Measurements from ENCODE around the gene NDFIP1. TPM values are rescaled to one million over a fixed set of nuclear protein-coding genes. Genes with fewer than 3 reads are reported as not detected.

Gene NDFIP1
- total RNA-seq, 1 donor from 2014 or later = 57.0 TPM

GRCh38 chr5:142091922-142092321, 16.7 kb upstream of the NDFIP1 start:
- no peak for DNase-seq (ENCODE audit: low read depth)
- no peak for TF ChIP-seq CTCF (conservative IDR thresholded peaks at IDR 0.05; ENCODE audit: low read depth, low read length)
- H3K4me3 ChIP-seq (ENCODE audit: low read depth, low read length) = no peak overlapping the region

- no peak for TF ChIP-seq CTCF (conservative IDR thresholded peaks at IDR 0.05; ENCODE audit: low read depth, low read length)
- DNase-seq (ENCODE audit: low read depth) = no peak
- H3K4me3 ChIP-seq (ENCODE audit: low read depth, low read length) = no peak overlapping the region
Measured at GRCh38 chr5:142095035-142095434, 13.5 kb upstream of the NDFIP1 start.

GRCh38 chr5:142095651-142096330, 12.8 kb upstream of the NDFIP1 start:
- TF ChIP-seq CTCF (conservative IDR thresholded peaks at IDR 0.05; ENCODE audit: low read depth, low read length) = no peak
- DNase-seq (ENCODE audit: low read depth) = no peak
- H3K4me3 ChIP-seq (ENCODE audit: low read depth, low read length) = no peak overlapping the region

- H3K4me3 ChIP-seq (ENCODE audit: low read depth, low read length) = no peak overlapping the region
- TF ChIP-seq CTCF (conservative IDR thresholded peaks at IDR 0.05; ENCODE audit: low read depth, low read length) = no peak
- no peak for DNase-seq (ENCODE audit: low read depth)
Measured at GRCh38 chr5:142096382-142096781, 12.2 kb upstream of the NDFIP1 start.

GRCh38 chr5:142097681-142098080, 10.9 kb upstream of the NDFIP1 start:
- no peak for TF ChIP-seq CTCF (conservative IDR thresholded peaks at IDR 0.05; ENCODE audit: low read depth, low read length)
- no peak for DNase-seq (ENCODE audit: low read depth)
- no peak overlapping the region for H3K4me3 ChIP-seq (ENCODE audit: low read depth, low read length)

GRCh38 chr5:142098275-142098674, 10.3 kb upstream of the NDFIP1 start:
- H3K4me3 ChIP-seq (ENCODE audit: low read depth, low read length) = no peak overlapping the region
- no peak for TF ChIP-seq CTCF (conservative IDR thresholded peaks at IDR 0.05; ENCODE audit: low read depth, low read length)
- DNase-seq (ENCODE audit: low read depth) = no peak

- DNase-seq (ENCODE audit: low read depth) = no peak
- no peak for TF ChIP-seq CTCF (conservative IDR thresholded peaks at IDR 0.05; ENCODE audit: low read depth, low read length)
- no peak overlapping the region for H3K4me3 ChIP-seq (ENCODE audit: low read depth, low read length)
Measured at GRCh38 chr5:142098931-142099330, 9.6 kb upstream of the NDFIP1 start.
